GM12878 (cell line): Measurements from ENCODE around the gene SEC16A. TPM values are rescaled to one million over a fixed set of nuclear protein-coding genes. Genes with fewer than 3 reads are reported as not detected.

ENCODE experiments used
- ATAC-seq: fragments of 200-7000 bp; cut with Tn5 transposase; 3 replicates; pipeline ENCODE4 v1.9.1; 2020; ENCODE audit warnings: mild to moderate bottlenecking, moderate library complexity
- BruUV-seq: library from RNA; stranded (reverse); fragments of 400-500 nt; replicated peaks from 2 replicates; lab custom pipeline; 2021; lab: Mats Ljungman, UMichigan
- CTCF ChIA-PET: fragments of 300-600 bp; sonication (Branson Sonifier 250); formaldehyde crosslinking; extraction: SDS; loops from one replicate; lab custom pipeline; 2021; ENCODE audit warnings: inconsistent platforms; lab: Yijun Ruan, JAX
- POLR2A ChIA-PET: fragments of 350-600 bp; formaldehyde crosslinking; extraction: SDS; loops from one replicate; lab custom pipeline; 2021; ENCODE audit warnings: inconsistent platforms; lab: Charles Lee
- RAD21 ChIA-PET: fragments of 300-600 bp; sonication (Branson Sonifier 250); formaldehyde crosslinking; loops from one replicate; lab custom pipeline; 2023; ENCODE audit warnings: antibody characterized with exemption; ENCODE audit not compliant: unreplicated experiment; lab: Charles Lee
- SMC1A ChIA-PET: fragments of 300-600 bp; sonication (Branson Sonifier 250); formaldehyde crosslinking; loops from one replicate; lab custom pipeline; 2023; ENCODE audit not compliant: unreplicated experiment, uncharacterized antibody; lab: Charles Lee
- DNase-seq: peaks from one replicate; pipeline ENCODE4 v3.0.0-alpha.2; 2011; ENCODE audit warnings: low read depth, low spot score
- FAIRE-seq: peaks from 3 replicates; lab custom pipeline; 2011; peaks lifted over from hg19 to GRCh38; lab: Jason Lieb, UNC
- H2AFZ ChIP-seq: 2 replicates; pipeline ENCODE4 v1.6.0; 2011; ENCODE audit warnings: low read depth, low read length, control low read depth; ENCODE audit not compliant: control insufficient read depth
- H3K27ac ChIP-seq: 2 replicates; pipeline ENCODE4 v1.5.1; 2011; ENCODE audit warnings: control low read depth; ENCODE audit not compliant: control insufficient read depth, insufficient read depth
- H3K27me3 ChIP-seq, 2 experiments: replicated peaks in 1 of 2; 2 replicates each; pipeline versions ENCODE4 v1.6.0 to v1.6.1; 2011; ENCODE audit warnings: low read length in 1 of 2; ENCODE audit not compliant: control insufficient read depth in 2 of 2, insufficient read depth in 2 of 2
- H3K36me3 ChIP-seq, 2 experiments: 2 replicates each; pipeline ENCODE4 v1.5.1; 2011; ENCODE audit warnings: low read length in 1 of 2; ENCODE audit not compliant: control insufficient read depth in 2 of 2, insufficient read depth in 2 of 2
- H3K4me1 ChIP-seq: 2 replicates; pipeline ENCODE4 v1.6.1; 2011; ENCODE audit warnings: mild to moderate bottlenecking, low read length, moderate library complexity, mixed read lengths; ENCODE audit not compliant: control insufficient read depth, insufficient read depth
- H3K4me2 ChIP-seq: 2 replicates; pipeline ENCODE4 v1.6.0; 2011; ENCODE audit warnings: control low read depth; ENCODE audit not compliant: control insufficient read depth, insufficient read depth
- H3K4me3 ChIP-seq: fragments of 200-600 bp; sonication (generic); 2 replicates; pipeline ENCODE4 v1.5.1; 2016
- H3K79me2 ChIP-seq: 2 replicates; pipeline ENCODE4 v1.6.0; 2011; ENCODE audit warnings: low read length; ENCODE audit not compliant: control insufficient read depth, insufficient read depth
- H3K9ac ChIP-seq: 2 replicates; pipeline ENCODE4 v1.8.0; 2011; ENCODE audit warnings: low read length, control low read depth, mixed read lengths; ENCODE audit not compliant: control insufficient read depth, insufficient read depth
- H3K9me3 ChIP-seq: replicated peaks from 3 replicates; pipeline ENCODE4 v1.5.1; 2011; ENCODE audit warnings: mild to moderate bottlenecking, low read length; ENCODE audit not compliant: control insufficient read depth, insufficient read depth
- H4K20me1 ChIP-seq: 2 replicates; pipeline ENCODE4 v1.6.0; 2011; ENCODE audit not compliant: control insufficient read depth, insufficient read depth
- BACH1 ChIP-seq: fragments of 450-650 bp; IDR thresholded peaks from 2 replicates; pipeline ENCODE4 v1.6.1; 2017; ENCODE audit warnings: mild to moderate bottlenecking, borderline replicate concordance
- CBX5 ChIP-seq: sonication (generic); IDR thresholded peaks from 2 replicates; pipeline ENCODE4 v1.6.1; 2016; ENCODE audit warnings: low read depth, moderate library complexity, mild to moderate bottlenecking, inconsistent platforms
- E2F4 ChIP-seq: IDR thresholded peaks from 2 replicates; pipeline ENCODE4 v1.6.1; 2012; ENCODE audit warnings: low read depth, low read length, improper control_type of control experiment
- E4F1 ChIP-seq: fragments of 450-650 bp; IDR thresholded peaks from 2 replicates; pipeline ENCODE4 v1.6.1; 2018; ENCODE audit warnings: borderline replicate concordance, mild to moderate bottlenecking; ENCODE audit not compliant: partially characterized antibody
- ETV6 ChIP-seq, 2 experiments: fragments of 450-650 bp in 1 of 2; IDR thresholded peaks in 1 of 2; conservative IDR thresholded peaks in 1 of 2; 2 replicates each; pipeline ENCODE4 v1.6.1; 2014; ENCODE audit warnings: antibody characterized with exemption in 1 of 2, borderline replicate concordance in 1 of 2, low read depth in 1 of 2, mild to moderate bottlenecking in 1 of 2, moderate library complexity in 1 of 2
- IKZF2 ChIP-seq, 2 experiments: fragments of 450-650 bp; IDR thresholded peaks; 2 replicates each; pipeline ENCODE4 v1.6.1; 2017; ENCODE audit warnings: mild to moderate bottlenecking in 2 of 2, moderate library complexity in 2 of 2
- LARP7 ChIP-seq: fragments of 450-650 bp; IDR thresholded peaks from 2 replicates; pipeline ENCODE4 v1.6.1; 2017; ENCODE audit warnings: mild to moderate bottlenecking
- MAX ChIP-seq: IDR thresholded peaks from 2 replicates; pipeline ENCODE4 v1.6.1; 2012; ENCODE audit warnings: low read depth, low read length, improper control_type of control experiment
- MXI1 ChIP-seq: fragments of 150-350 bp; IDR thresholded peaks from 2 replicates; pipeline ENCODE4 v1.6.1; 2011; ENCODE audit warnings: low read depth, mild to moderate bottlenecking, inconsistent platforms, low read length, improper control_type of control experiment
- MYB ChIP-seq: fragments of 150-350 bp; IDR thresholded peaks from 2 replicates; pipeline ENCODE4 v1.6.1; 2014; ENCODE audit warnings: mild to moderate bottlenecking, low read depth, low read length, borderline replicate concordance
- NFYA ChIP-seq: IDR thresholded peaks from 2 replicates; pipeline ENCODE4 v1.6.1; 2011; ENCODE audit warnings: low read depth, mild to moderate bottlenecking, low read length, improper control_type of control experiment, borderline replicate concordance
- PAX8 ChIP-seq: fragments of 450-650 bp; IDR thresholded peaks from 2 replicates; pipeline ENCODE4 v1.6.1; 2017; ENCODE audit warnings: mild to moderate bottlenecking, moderate library complexity
- PKNOX1 ChIP-seq: fragments of 450-650 bp; IDR thresholded peaks from 2 replicates; pipeline ENCODE4 v1.6.1; 2016; ENCODE audit warnings: mild to moderate bottlenecking
- POLR2A ChIP-seq: IDR thresholded peaks from 2 replicates; pipeline ENCODE4 v1.6.1; 2011; ENCODE audit warnings: low read depth, mild to moderate bottlenecking, low read length
- RBBP5 ChIP-seq: fragments of 200-600 bp; sonication (generic); conservative IDR thresholded peaks from 2 replicates; pipeline ENCODE4 v1.6.1; 2016
- RFX5 ChIP-seq: IDR thresholded peaks from 2 replicates; pipeline ENCODE4 v1.6.1; 2011; ENCODE audit warnings: low read depth, low read length, improper control_type of control experiment
- TAF1 ChIP-seq: IDR thresholded peaks from 2 replicates; pipeline ENCODE4 v1.6.1; 2011; ENCODE audit warnings: mild to moderate bottlenecking, low read depth, low read length, borderline replicate concordance
- TBL1XR1 ChIP-seq: IDR thresholded peaks from 2 replicates; pipeline ENCODE4 v1.6.1; 2012; ENCODE audit warnings: low read depth, low read length, improper control_type of control experiment
- WGBS: methylation state at CpG from one replicate; pipeline ENCODE4 v1.1.6; 2016; ENCODE audit warnings: low lambda C conversion rate; ENCODE audit not compliant: insufficient replicate concordance, insufficient coverage; ENCODE audit errors: missing lambda C conversion rate; 5-methylcytosine and 5-hydroxymethylcytosine counted together
- in situ Hi-C: fragments of 300-500 bp; cut with MboI; formaldehyde crosslinking; loops from 9 replicates; pipeline ENCODE4 v1.14.3; 2018; ENCODE audit warnings: mixed read lengths
- intact Hi-C: fragments of 100-400 bp; cut with micrococcal nuclease; formaldehyde crosslinking; loops from one replicate; pipeline ENCODE4 v1.14.2; 2022; ENCODE audit not compliant: unreplicated experiment
- polyA plus RNA-seq, 11 experiments: library from polyadenylated mRNA; depleted of rRNA in 4 of 11; unstranded in 6 of 11; stranded (reverse) in 5 of 11; fragments of >200 nt; fragmentation: Nextera tagmentation in 4 of 11; fragmentation: Illumina TruSeq in 1 of 11; extraction: Ambion mirVana in 4 of 11; extraction: Trizol in 1 of 11; gene quantifications; 1 replicate in 1 of 11; 2 replicates in 10 of 11; pipeline versions ENCODE4 v1.2.1 to v1.2.3, GENCODE V29; 2011 to 2016; ENCODE audit warnings: inconsistent platforms in 2 of 11, missing spikeins in 2 of 11, low read depth in 1 of 11
- total RNA-seq, 4 experiments: library from RNA; depleted of rRNA in 3 of 4; stranded (reverse); fragments of >200 nt in 3 of 4; fragmentation: Illumina TruSeq in 1 of 4; extraction: Trizol in 1 of 4; gene quantifications; 2 replicates each; pipeline versions ENCODE4 v1.2.1 to v1.2.3, GENCODE V29; 2013 to 2021

The SEC16A gene
- total and polyA plus RNA-seq, 10 of the 15 experiments (the other 5 are each of a cell fraction or from before 2014, with no cell fraction given): 9.9 to 59.1 (median 21.7) TPM

- 2% methylated on average over 63 of the region's 63 CpGs for WGBS
- ChIA-PET SMC1A (interaction anchor here (0.6 to 1.6 kb wide), 3 partner anchors 142 to 171 kb away, joined by 3 to 4 read pairs (median 4); no protein-coding TSS in a partner anchor), POLR2A (interaction anchor here (0.5 to 1.3 kb wide), 3 partner anchors 26 to 56 kb away, joined by 3 read pairs; no protein-coding TSS in a partner anchor)
- TF ChIP-seq CBX5: no peak
- TF ChIP-seq E2F4: no peak
- peak; percentile 67 for TF ChIP-seq BACH1
- TF ChIP-seq RBBP5: no peak
- TF ChIP-seq MXI1: peak; percentile 90
- TF ChIP-seq NFYA: no peak
- TF ChIP-seq PKNOX1: peak; percentile 78
- no peak for TF ChIP-seq ETV6 (conservative IDR thresholded peaks at IDR 0.05 in 1 of 2, IDR thresholded peaks at IDR 0.05 in 1 of 2; ENCODE audit: borderline replicate concordance in 1 of 2, low read depth in 1 of 2)
- TF ChIP-seq PAX8: no peak
- TF ChIP-seq RFX5: no peak
- no peak for TF ChIP-seq E4F1
- TF ChIP-seq LARP7: peak; percentile 82
- no peak for TF ChIP-seq MYB
- TF ChIP-seq TBL1XR1: no peak
- peak; percentile 75 for TF ChIP-seq POLR2A
- 0 out of 2 replicates have a peak, but pooled peaks have one; percentile 24 for TF ChIP-seq MAX
- peak; percentile 13; the same call in 1 of the 2 replicates for TF ChIP-seq TAF1
- TF ChIP-seq IKZF2 (IDR thresholded peaks at IDR 0.05): no peak
These were observed 831 bp upstream of the SEC16A start for GRCh38 chr9:136483589-136484152.

More at GRCh38 chr9:136483589-136484152, 831 bp upstream of the SEC16A start:
- H3K4me2 ChIP-seq: peak overlapping the region; percentile 96
- peak overlapping the region; percentile 92 for H3K4me3 ChIP-seq
- ATAC-seq: peak; percentile 74
- in situ Hi-C loops (no loop called here), intact Hi-C loops (loop anchor here (2.0 kb wide), 1 partner anchor 73 kb away; the partner anchor contains the start of genes ENTR1 and PMPCA)
- DNase-seq: peak; percentile 62
- H3K79me2 ChIP-seq: peaks cover 36% of the 10 kb centered on the region
- peaks cover 0 to 2% of the 10 kb centered on the region in 2 experiments; a peak in 2 of 4 replicates for H3K36me3 ChIP-seq
- no peaks in the 10 kb centered on the region for H3K9me3 ChIP-seq
- BruUV-seq: no TSS peak
- H2AFZ ChIP-seq: peak overlapping the region; percentile 95
- FAIRE-seq: peak; percentile 91
- RAD21 ChIA-PET: interaction anchor here (1.0 to 7.8 kb wide), 4 partner anchors 56 to 163 kb away, joined by 3 to 126 read pairs (median 8); no protein-coding TSS in a partner anchor
- H3K4me1 ChIP-seq: peaks cover 6% of the 10 kb centered on the region; the same call in 1 of the 2 replicates
- peak overlapping the region; percentile 74 for H3K9ac ChIP-seq
- no peaks in the 10 kb centered on the region; the same call in 1 of the 2 replicates for H4K20me1 ChIP-seq
- peak overlapping the region; percentile 99 for H3K27ac ChIP-seq
- H3K27me3 ChIP-seq: no peaks in the 10 kb centered on the region
- CTCF ChIA-PET: interaction anchor here (1.6 to 9.0 kb wide), 5 partner anchors 72 to 161 kb away, joined by 3 to 223 read pairs (median 16); no protein-coding TSS in a partner anchor
